ENCODE measurements around the gene ACTR1B.
A peak's percentile ranks its signal among the peaks of the same experiment; 100 is the strongest.

The ACTR1B gene

GRCh38 chr2:97653874-97654273 lies 10.0 kb downstream of the ACTR1B start:
- no peak for FAIRE-seq
- TF ChIP-seq, protein P1, sequence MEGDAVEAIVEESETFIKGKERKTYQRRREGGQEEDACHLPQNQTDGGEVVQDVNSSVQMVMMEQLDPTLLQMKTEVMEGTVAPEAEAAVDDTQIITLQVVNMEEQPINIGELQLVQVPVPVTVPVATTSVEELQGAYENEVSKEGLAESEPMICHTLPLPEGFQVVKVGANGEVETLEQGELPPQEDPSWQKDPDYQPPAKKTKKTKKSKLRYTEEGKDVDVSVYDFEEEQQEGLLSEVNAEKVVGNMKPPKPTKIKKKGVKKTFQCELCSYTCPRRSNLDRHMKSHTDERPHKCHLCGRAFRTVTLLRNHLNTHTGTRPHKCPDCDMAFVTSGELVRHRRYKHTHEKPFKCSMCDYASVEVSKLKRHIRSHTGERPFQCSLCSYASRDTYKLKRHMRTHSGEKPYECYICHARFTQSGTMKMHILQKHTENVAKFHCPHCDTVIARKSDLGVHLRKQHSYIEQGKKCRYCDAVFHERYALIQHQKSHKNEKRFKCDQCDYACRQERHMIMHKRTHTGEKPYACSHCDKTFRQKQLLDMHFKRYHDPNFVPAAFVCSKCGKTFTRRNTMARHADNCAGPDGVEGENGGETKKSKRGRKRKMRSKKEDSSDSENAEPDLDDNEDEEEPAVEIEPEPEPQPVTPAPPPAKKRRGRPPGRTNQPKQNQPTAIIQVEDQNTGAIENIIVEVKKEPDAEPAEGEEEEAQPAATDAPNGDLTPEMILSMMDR (IDR thresholded peaks at IDR 0.05; ENCODE audit: insufficient read depth, missing control alignments) = no peak

GRCh38 chr2:97653473-97653872 lies 10.4 kb downstream of the ACTR1B start:
- no peak for FAIRE-seq
- no peak for DNase-seq (ENCODE audit: insufficient read length, low spot score)
- TF ChIP-seq, protein P1 (IDR thresholded peaks at IDR 0.05; ENCODE audit: insufficient read depth, missing control alignments) = no peak

More at GRCh38 chr2:97653874-97654273, 10.0 kb downstream of the ACTR1B start:
- DNase-seq (ENCODE audit: insufficient read length, low spot score) = no peak

- DNase-seq (ENCODE audit: insufficient read length, low spot score) (no peak), FAIRE-seq (no peak)
- TF ChIP-seq, protein P1 (IDR thresholded peaks at IDR 0.05; ENCODE audit: insufficient read depth, missing control alignments) = no peak
Observed at GRCh38 chr2:97651114-97651513, 12.7 kb downstream of the ACTR1B start.

DNA sequence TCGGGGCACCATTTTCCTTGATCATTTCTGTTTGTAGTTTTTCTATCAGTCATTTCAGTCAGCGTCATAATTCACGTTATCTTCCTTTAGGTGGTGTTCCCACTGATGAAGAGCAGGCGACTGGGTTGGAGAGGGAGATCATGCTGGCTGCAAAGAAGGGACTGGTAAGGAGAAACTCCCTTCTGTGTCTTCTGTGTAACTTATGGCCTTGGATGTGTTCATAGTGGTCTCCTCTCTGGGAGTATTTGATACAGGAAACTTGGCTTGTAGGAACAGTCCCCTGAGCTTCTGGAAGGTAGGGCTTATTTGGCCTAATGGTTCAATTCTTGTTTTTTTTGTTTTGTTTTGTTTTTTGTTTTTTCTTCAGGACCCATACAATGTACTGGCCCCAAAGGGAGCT lies 16.9 kb downstream of the ACTR1B start:
- FAIRE-seq (no peak), DNase-seq (ENCODE audit: insufficient read length, low spot score) (no peak)
- TF ChIP-seq, protein P1 (IDR thresholded peaks at IDR 0.05; ENCODE audit: insufficient read depth, missing control alignments) = no peak

DNA sequence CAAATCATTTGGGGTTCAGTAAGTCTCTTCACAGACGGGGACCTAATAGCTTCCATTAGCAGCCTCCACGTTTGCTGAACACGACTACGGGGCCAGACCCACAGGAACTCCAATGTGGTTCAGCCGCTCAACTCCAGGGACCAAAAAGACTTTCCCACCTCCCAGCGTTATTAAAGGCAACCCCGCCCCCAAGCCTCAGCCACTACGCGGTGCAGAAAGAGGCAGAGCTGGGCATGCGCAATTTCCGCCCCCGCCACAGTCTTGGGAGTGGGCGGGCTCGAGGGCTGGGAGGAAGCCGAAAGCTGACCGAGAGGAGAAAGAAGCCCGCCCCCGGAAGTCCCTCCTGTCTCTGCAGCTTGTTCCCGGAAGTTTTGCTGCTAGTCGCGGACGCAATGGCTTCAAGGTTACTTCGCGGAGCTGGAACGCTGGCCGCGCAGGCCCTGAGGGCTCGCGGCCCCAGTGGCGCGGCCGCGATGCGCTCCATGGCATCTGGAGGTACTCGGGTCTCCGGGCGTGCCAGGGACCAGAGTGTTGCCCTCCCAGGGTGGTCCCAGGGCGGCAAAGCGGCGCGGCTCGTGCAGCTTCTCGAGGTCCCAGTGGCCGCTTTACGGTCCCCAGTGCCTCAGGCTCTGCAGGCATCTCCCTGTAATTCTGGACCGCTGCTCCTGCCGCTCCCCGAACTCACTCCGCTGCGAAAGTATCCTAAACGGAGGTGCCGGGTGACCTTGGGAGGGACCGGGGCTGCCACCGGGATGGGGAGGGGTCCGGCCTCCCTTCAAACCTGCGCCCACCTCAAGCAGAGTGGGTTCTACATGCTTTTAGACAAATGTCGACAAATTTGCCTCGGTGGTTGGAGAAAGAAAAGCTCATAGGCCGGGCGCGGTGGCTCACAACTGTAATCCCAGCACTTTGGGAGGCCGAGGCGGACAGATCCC lies 17.9 kb downstream of the ACTR1B start, which contains the start of gene COX5B:
Gene COX5B, plus strand, starts transcription at position 368 of the 935 bp plus-strand sequence. Its CDS starts 25 bp downstream, at position 393.
- TF ChIP-seq, protein P1 (IDR thresholded peaks at IDR 0.05; ENCODE audit: insufficient read depth, missing control alignments) = no peak
- peak; percentile 98 for DNase-seq (ENCODE audit: insufficient read length, low spot score)
- no peak for FAIRE-seq

DNA sequence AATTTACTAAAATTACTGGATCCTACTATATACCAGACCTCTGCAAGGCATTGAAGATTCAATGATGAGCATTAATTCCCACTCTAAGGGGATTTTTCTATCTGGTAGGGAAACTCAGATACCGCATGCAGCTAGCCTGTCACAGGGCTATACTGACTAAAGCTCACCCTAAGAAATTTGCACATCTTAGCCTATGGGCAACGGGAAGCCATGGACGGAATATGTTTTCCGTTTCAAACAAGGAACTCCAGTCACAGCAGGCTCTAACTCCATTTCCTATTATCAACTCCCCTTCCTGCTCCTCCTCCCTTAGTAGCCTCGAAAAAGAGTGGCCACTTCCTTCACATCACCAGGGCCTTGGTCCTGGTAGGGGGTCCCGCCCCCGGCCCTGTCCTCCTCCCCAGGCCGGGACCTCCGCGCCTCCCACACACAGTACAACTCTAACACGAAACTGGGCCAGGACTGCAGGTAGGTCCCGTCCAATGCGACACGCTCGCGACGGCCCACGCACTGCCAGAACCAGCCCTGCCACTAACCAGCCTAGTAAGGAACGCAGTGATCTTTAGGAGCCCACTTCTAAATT lies 18.6 kb downstream of the ACTR1B start:
- TF ChIP-seq, protein P1 (IDR thresholded peaks at IDR 0.05; ENCODE audit: insufficient read depth, missing control alignments) = no peak
- no peak for FAIRE-seq
- no peak for DNase-seq (ENCODE audit: insufficient read length, low spot score)
